G401.6 (cell line): ENCODE data around the gene GNAZ.
"Not testable (repeated sequence)": the region's sequence is repeated elsewhere in the genome, so short reads cannot be mapped to it uniquely, and the experiment has no call there.

Source experiments
- FAIRE-seq: peaks from 2 replicates; lab custom pipeline; 2012; peaks lifted over from hg19 to GRCh38; lab: Jason Lieb, UNC

The GNAZ gene

DNA sequence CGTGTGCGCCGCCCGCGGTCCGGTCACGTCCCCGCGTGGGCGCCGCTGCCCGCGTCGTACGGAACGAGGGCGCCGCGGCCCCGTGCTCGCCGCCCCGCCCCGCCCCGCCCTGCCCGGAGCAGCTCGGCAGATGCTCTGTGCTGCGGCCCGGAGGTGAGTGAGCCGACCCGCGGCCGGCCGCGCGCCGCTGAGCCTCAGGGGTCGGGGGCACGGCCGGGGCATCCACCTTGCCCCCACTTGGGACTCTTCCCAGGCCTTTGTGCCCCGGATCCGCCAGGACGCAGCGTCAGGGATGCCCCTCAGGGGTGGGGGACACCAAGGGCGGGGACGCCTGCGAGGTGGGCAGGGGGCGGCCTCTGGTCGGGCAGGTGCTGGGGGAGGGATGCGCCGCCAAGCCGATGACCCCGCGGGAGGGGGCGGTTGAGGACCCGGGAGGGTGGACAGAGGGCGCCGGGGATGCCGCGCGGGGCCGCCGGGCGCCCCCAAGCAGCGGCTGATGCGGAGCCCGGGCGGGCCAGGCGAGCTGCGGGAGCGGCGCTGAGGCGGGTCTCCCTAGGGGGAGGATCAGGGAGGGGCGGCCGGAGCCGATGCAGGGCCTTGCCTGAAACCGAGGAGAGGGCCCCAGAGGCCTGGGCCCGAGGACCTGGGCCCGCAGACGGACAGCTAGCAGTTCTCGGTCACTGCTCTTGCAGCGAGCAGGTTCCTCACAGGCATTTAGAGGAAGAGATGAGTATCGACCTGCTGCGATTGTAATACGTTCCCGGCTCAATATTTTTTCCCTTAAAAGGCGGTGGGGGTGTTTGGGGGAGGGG lies at the start of gene GNAZ:
Gene GNAZ, plus strand, starts transcription at position 102 of the 812 bp plus-strand sequence. CDS start 25,177 bp downstream, outside the sequence.
- FAIRE-seq, result no peak

DNA sequence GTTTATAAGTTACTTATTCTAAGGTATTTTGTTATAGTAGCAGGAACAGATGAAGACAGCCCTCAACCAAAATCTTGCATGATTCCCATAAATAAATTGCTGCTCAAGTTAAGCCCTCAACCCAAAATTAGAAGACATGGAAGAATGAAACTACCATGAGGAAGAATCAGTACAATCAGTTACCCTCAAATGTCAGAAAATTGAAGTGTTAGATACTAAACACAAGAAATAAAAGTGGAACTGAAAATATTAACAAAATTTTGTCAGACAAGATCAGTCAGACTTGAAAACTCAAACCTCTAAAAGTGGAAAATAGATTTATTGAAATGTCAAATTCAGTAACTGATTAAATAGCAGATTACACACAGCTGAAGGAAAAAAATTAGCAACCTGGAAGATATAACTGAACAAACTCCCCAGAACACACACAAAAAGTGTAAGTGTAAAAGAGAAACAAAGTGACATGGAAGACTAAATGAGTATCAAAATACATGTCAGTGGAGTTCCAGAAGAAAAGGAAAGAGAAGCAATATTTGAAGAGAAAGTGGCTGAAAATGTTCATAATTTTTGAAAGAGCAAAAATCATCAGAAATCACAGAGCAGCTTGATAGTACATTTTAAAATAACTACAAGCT lies 49.5 kb upstream of the GNAZ start:
- no peak for FAIRE-seq

DNA sequence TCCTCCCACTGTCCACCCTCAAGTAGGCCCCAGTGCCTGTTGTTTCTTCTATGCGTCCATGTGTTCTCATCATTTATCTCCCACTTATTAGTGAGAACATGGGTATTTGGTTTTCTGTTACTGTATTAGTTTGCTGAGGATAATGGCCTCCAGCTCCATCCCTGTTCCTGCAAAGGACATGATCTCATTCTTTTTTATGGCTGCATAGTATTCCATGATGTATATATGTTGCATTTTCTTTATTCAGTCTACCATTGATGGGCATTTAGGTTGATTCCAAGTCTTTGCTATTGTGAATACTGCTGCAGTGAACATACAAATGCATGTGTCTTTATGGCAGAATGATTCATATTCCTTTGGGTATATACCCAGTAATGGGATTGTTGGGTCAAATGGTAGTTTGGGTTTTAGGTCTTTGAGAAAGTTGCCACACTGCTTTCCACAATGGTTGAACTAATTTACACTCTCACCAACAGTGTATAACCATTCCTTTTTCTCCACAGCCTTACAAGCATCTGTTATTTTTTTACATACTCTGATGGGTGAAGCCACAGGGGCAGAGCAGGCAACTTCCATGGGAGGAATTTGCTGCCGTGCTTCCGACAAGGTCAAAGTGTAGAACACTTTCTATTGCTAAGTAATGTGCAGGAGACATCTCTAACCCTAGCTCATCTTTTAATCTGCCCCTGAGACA lies 48.5 kb upstream of the GNAZ start:
- not testable (repeated sequence) for FAIRE-seq

DNA sequence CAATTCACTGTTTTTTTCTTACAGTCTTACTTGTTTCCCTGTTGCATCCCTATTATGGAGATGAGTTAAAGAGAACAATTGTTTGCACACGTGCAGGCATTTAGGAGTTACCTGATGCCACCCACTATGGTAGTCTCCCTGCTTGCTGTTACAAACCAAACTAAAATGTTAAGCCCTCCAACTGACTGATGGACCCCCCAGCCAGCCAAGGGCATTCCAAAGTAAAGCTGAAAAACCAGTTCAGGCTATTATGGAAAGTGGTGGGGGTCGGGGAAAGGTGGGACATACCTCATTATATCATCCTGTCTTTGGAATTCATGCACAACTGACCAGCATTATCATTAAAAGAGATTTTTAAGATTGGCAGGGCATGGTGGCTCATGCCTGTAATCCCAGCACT lies 47.0 kb upstream of the GNAZ start:
- no peak for FAIRE-seq

DNA sequence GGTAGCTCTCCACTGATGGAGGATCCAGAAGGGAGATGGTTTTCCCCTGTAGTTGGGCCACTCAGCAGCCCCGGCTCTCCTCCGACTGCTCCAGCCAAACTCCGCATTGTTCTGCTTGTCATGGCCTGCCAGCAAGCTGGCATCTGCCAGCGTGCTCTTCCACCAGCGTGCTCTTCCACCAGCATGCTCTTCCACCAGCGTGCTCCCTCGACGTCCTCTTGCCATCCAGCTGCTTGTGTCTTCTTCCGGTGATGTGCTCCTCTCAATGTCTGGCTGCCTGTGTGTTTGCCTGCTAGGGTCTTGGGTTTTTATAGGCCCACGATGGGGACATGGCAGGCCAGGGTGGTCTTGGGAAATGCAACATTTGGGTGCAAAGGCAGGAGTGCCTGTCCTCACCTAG lies 43.5 kb upstream of the GNAZ start:
- FAIRE-seq, result no peak

DNA sequence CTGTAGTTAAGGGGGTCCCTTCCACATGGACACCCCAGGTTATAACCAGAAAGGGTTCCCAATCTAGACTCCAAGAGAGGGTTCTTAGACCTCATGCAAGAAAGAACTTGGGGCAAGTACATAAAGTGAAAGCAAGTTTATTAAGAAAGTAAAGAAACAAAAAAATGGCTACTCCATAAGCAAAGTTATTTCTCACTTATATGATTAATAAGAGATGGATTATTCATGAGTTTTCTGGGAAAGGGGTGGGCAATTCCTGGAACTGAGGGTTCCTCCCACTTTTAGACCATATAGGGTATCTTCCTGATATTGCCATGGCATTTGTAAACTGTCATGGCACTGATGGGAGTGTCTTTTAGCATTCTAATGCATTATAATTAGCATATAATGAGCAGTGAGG lies 42.5 kb upstream of the GNAZ start:
- FAIRE-seq, result not testable (repeated sequence)

DNA sequence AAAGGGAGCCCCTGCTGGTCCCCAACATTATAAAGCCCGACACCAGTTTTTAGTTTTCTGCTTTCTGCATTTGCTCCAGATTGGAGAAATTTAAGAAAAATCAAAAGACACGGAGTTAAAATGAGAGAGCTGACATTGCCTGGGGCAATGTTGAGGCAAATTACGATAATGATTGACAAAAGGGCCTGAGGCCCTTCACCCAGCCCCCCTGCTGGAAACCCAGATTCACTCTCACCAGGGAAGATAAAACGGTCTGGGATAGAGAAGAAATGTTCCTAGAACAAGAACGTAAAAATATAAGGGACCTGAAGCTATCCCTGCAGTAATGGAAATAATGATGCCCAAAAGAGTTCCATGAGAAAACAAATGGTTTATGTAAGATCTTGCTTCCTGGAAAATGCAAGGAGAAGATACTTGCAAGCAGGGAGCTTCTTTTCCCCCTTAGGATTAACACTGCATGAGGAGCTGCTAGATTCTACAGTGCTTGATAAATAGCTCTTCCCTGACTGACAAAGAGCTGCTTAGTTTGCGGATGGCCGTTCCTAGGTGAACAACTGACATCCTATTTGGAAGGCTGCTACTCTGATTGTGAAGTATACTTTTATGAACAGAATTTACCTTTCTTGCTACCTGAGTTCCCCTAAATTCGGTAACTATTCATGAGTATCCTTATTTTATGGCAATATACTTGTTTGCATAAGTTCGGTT lies 40.6 kb upstream of the GNAZ start:
- no peak for FAIRE-seq

DNA sequence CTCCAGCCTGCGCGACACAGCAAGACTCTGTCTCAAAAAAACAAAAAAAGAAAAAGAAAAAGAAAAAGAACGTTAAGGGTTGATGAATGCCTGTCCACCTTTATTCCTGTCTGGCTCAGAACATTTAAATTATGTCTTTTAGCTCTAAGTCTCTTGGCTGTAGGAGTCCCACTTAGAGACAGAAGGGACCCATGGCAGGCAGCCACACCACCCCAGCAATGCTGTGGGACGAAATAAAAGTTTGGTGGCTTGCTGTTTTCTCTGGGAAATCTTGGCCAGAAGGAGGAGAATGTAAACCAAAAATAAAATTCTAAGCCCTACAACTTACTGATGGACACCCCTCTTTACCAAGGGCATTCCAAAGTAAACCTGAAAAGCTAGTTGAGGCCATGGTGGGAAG lies 38.9 kb upstream of the GNAZ start:
- no peak for FAIRE-seq

DNA sequence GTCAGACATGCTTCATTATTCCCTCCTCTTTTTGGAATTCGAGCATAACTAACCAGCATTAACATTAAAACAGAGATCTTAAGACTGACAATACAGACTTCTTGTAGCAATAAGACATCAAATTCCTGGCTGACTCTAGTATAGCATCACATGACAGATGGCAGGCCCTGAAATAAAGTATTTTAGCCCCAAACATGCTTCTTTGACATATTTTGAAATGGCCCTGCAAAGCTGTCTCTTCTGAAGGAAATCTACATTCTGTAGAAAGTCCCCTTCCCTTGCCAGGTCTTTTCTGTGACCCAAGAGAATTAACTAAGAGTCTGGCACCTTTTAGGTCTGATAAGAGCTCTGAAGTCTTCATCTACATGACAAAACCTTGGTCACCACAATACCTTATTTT lies 38.5 kb upstream of the GNAZ start:
- no peak for FAIRE-seq

DNA sequence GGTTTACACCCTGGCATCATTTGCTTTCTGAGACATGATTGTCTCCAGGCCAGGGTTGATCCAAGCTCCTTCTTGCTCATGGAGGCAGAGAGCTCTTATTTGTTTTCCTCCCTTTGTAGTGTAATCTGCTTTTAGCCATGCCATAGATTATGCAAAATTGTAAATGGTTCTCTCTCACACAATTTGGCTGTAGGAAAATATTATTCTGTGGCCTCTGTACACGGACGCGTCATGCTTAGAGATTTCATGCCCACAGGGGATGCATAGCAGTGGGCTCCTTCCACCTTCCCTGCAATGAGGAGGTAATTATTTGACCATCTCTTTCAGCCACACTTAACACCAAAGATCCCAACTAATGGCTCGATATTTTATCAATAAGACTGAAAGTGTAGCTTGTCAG lies 37.7 kb upstream of the GNAZ start:
- FAIRE-seq, result no peak

DNA sequence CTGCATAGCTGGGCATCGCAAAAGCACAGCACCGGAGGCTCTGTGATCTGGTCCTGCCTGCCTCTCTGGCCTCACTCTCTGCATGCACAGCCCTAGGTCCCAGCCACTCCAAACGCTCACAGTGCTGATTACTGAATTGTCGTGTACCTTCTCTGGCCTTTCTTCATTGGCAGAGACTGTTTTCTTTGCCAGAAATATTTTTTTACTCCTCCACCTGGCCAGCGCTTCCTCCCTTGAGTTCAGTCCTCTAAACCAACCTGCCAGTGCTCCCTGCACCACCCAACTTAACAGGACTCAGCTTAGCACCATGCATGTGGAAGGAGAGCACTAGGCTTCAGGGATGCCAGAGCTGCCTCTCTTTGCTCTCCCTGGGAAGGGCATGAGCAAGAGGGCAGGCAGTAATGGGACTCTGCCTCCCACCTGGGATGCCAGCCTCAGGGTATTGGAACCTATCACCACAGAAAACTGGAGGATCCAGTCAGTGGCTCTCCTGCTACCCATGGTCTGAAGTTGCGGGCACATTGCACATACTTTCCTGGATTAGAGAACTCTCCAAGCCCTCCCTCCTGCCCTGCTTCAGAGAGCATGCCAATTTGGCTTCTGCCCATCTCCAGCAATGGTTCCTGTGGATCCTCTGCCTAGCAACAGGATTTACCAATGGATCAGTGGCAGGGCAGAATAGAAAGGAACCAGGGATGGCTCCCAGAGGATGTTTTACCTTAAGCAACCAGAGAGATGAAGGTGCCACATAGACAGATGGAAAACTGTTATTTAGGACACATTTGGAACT lies 37.0 kb upstream of the GNAZ start:
- FAIRE-seq, result no peak

DNA sequence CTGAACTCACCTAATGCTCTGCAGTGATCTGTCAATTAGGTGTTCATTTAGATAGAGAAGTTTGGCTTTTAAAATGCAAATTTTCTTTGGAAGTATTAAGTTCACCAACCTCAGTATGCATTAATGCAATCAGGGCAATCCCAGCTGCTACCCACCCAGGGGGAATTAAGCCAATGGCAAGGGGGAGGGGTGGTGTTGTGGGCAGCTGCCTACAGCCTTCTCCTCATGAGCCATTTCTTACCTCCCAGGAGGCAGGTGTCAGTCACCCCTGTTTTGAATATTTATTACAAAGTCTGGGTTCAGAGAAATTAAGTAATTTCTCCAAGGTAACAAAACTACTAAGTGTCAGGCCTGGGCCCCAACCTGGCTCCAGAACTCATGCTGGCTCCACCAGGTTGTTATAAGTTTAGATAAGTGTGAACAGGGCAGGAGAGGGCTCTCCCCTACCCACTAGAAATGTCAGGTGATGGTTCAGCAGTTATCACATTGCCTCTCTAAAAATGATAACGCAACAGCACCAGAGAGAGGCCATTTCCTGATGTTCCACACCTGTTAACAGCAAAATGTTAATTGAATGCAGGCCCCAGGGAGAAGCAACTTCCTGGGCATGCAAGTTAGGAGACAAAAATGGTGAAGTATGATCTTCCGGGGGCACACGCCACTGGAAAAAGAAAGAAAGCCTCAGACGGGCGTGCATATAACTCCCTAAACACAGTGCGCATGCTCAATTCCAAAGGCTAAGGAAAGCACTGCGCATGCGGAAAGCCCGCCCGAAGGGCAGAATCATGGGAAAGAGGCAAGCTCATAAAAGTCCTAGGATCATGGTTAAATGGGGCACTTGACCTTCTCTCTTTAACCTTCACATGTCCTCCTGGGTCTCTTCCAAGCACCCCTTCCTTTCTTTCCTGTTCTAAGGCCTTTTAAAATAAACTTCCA lies 35.4 kb upstream of the GNAZ start:
- no peak for FAIRE-seq

DNA sequence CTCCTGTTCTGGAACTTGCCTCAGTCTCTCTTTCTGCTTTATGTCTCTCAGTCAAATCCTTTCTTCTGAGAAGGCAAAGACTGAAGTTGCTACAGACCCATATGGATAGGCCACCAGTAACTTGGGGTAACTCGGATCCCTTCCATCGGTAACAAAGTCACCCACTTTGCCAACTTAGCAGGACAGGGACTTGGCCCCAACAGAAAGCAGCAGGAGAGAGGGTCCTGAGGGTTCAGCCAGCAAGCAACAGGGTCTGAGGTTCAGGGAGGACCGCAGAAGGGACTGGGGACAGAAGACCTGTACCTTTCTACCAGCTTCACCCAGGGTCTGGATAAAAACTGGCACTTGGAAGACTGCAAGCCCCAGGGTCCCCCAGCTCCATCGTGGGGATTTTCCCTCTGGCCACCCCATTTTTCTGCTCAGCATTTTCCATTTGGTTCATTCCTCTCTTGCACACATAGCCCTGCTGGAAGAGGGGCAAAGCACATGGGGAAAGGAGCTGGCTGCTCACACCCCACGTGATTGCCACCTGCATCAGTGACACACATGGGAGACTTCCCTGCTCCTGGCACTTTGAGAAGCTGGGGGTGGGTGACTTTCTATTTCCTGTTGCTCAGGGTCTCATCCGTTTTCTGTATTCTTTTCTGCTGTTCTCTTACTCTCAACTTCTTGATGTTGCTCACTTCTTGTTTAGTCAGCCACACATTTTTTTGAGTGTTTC lies 34.6 kb upstream of the GNAZ start:
- no peak for FAIRE-seq

DNA sequence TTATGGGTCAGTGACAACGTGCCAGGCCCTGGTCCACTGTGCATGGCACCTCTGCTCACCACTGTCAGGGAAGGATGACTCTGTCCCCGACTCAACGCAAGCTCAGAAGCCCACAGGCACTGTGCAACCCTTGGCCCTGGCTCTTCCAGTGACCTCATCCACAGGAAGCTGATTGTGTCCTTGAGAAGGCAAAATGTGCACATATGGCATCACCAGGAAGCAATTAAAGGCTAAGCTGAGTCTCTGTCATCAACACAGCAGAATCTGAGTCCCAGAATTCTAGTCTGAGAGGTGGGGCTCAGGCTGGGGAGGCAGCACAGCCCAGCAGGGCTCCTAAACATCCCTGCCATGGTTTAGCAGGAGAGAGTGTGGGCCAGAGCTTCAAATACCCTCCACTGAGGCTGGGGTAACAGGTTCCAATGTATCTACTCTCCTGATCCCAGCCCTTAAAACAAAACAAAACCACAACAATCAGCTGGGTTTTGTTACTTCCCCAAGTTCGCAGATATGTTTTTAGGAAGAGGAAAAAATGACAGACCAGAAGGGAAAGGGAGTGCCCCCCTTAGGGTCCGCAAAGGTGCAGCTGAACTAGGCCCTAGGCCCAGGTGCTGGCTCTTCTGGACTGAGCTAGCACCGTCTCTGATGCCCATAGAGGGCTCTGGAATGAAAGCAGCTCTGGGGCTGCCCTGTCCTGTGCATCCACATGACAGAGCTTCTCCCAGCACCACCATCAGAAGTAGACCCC lies 33.5 kb upstream of the GNAZ start:
- no peak for FAIRE-seq

DNA sequence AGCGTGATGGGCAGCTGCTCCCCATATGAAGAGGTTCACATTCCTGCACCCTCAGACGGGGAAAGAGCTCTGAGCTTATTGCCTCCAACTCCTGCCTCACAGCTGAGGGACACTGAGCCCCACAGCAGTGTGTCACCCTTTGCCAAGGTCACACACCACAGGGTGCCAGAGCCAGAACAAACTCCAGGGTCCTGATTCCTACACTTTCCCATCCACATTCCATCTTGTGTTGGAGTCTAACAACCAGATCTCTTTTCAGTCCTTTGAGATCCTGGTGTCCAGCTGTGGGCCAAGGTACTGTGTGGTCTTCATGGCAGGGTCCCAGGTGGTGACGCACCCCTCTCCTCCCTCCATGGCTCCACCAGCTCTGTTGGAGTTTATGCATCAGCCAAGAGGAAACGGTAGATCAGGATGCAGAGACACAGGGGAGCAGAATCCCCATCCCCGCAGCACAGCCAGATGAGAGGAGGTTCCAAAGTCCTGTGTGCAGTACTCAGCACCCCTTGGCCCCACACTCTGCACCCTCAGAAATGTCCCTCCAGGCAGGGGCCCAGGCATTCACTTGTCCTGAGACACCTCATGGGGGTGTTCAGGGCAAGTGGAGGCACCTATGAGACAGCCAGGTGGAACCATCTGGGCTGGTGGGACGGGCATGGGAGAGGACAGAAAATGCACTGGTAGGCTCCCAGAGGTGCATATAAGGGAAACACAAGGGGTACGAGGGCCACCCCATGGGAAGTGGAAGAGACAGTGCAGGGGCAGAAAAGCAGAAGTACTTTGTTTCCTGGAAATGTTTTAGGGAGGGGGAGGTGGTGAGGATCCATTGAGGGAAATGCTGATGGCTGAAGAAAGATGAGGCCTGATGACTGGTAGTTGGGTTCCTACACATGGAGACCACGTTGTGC lies 32.6 kb upstream of the GNAZ start:
- FAIRE-seq, result no peak

DNA sequence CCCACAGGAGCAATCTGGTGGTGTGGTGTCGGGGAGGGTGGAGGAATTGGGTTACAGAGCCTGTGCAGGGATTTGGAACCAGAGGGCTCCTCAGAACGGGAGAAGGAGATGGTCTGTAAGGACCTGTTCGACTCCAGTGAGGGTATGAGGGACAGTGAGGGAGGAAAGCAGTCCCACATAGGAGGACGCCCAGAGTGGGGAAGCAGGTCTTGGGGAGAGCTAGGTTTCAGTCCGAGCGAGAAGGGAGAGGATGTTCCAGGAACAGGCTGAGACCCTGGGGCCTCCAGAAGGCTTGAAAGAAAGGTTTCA lies 32.0 kb upstream of the GNAZ start:
- no peak for FAIRE-seq

DNA sequence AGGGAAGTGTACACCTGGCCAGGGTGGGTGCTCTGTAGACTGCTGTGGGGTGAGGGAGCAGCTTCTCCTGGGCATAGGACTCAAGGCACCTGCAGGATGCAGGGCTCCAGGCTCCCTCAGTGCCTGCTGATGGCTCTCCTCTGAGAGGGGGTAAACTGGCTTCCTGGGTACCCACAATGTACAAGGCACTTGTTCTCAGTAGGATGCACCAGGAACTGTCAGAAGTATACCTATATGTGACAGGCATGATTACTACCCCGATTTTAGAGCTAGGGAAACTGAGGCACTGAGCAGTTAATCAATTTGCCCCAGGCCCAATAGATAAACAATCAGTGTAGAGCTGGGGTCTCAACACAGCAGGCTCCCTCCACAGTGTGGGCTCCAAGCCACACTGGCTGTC lies 31.4 kb upstream of the GNAZ start:
- no peak for FAIRE-seq

DNA sequence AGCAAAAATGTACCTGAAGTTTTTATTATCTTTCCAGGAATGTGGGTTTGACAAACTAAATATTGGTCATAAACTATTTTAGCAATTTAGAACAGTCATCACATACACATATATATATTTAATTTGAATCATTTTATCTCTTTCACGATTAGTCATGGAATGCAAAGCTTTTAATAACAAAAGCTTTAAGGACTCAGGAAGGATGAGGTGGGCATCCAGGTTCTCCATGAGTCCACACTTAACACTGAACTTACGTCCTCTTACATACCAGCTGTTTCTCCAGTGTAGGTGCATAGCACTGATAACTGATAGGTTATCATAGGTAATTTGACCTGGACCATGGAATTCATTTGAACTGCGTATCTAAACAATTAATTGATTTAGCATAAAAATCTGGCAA lies 28.1 kb upstream of the GNAZ start:
- no peak for FAIRE-seq

DNA sequence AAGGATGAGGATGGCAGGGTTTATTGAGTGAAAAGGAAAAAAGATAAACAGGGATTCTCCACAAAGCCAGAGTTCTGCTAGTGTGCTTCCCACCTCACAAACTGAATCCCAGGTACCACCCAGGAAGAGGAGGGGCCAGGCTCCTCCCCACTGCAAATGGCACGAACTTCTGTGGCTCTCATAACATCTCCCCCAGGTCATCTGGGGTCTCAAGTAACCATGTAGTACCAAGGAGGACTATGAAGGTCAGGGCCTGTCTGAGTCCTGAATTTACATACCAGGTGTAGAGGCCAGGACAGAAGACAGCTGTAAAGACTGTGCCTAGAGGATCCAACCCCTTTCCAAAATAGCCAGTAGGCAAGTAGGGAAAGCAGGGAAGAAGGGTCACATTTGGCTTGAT lies 25.7 kb upstream of the GNAZ start:
- no peak for FAIRE-seq
